T-helper 1 cell treated with Interleukin-12 subunit alpha and Interleukin-12 subunit beta and Interleukin-4 antibody, amounts not matched to agents 30 μg/mL and 1 μg/mL, for 36 hours (primary cell): ENCODE data around the gene TRAF3.

Source experiments
- H3K27ac Mint-ChIP-seq: one replicate; pipeline ENCODE4 v1.8.0; 2021; ENCODE audit warnings: mild to moderate bottlenecking, mixed read lengths
- H3K27me3 Mint-ChIP-seq: one replicate; pipeline ENCODE4 v1.8.0; 2021; ENCODE audit warnings: low read depth, mixed read lengths
- H3K36me3 Mint-ChIP-seq: one replicate; pipeline ENCODE4 v1.8.0; 2021; ENCODE audit warnings: low read depth, mixed read lengths
- H3K4me1 Mint-ChIP-seq: one replicate; pipeline ENCODE4 v1.8.0; 2021; ENCODE audit warnings: low read depth, mixed read lengths
- H3K4me3 Mint-ChIP-seq: one replicate; pipeline ENCODE4 v1.8.0; 2021; ENCODE audit warnings: mild to moderate bottlenecking, moderate library complexity, mixed read lengths
- H3K9me3 Mint-ChIP-seq: one replicate; pipeline ENCODE4 v1.8.0; 2021; ENCODE audit warnings: mixed read lengths

Gene TRAF3

GRCh38 chr14:102802834-102803523 is 25.7 kb downstream of the TRAF3 start:
- Mint-ChIP-seq H3K27me3 (no peaks in the 10 kb centered on the region), H3K9me3 (no peaks in the 10 kb centered on the region), H3K27ac (peak overlapping the region; percentile 81), H3K4me1 (peaks cover 67% of the 10 kb centered on the region), H3K4me3 (peak overlapping the region; percentile 41), H3K36me3 (peaks cover 26% of the 10 kb centered on the region)

DNA sequence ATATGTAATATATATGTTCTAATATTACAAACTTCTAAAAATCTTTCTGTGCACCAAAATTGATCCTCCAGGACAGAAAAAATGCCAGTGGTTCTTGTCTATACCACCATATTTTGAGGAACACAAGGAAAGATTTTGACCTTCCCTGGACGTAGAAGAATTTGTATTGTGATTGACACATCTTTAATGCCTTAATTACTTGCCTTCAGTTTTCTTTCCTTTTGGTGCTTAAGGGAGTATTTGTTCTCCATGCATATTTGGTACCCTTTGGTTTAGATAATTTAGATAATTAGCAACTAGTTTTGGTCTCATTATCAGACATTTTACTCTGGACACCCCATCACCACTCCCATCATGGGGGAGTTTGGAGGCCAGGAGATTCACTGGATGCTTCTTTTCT is 27.6 kb downstream of the TRAF3 start:
- Mint-ChIP-seq H3K4me3 (peak overlapping the region; percentile 81), H3K4me1 (peaks cover 62% of the 10 kb centered on the region), H3K36me3 (peaks cover 27% of the 10 kb centered on the region), H3K27me3 (no peaks in the 10 kb centered on the region), H3K27ac (peak overlapping the region; percentile 96), H3K9me3 (no peaks in the 10 kb centered on the region)

DNA sequence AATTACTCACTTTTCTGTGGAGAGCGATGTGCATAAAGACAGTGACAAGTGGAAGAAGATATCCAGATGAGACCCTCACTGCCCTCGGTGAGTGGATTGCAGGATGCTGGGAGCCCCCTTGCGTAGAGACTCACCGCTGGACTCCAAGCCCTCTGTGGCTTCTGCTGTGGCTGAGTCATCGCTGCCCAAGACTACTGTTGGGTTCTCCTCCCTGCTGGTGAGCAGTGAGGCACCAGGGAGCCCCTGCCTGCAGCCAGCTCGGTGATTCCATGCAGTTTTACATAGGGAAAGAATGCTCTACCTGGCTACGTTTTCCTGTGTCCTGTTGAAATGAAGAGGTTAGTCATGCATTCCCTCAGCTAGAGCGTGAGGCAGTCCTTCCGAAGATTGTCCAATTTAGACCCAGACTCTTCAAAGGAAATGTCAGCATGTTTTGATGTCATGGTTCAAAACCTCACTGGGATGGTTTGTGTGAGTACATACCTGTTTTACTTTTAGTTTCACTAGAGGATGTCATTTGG is 28.2 kb downstream of the TRAF3 start:
- no peaks in the 10 kb centered on the region for H3K27me3 Mint-ChIP-seq
- H3K36me3 Mint-ChIP-seq = peaks cover 33% of the 10 kb centered on the region
- H3K4me3 Mint-ChIP-seq = peak overlapping the region; percentile 81
- H3K27ac Mint-ChIP-seq = peak overlapping the region; percentile 96
- no peaks in the 10 kb centered on the region for H3K9me3 Mint-ChIP-seq
- peaks cover 64% of the 10 kb centered on the region for H3K4me1 Mint-ChIP-seq

DNA sequence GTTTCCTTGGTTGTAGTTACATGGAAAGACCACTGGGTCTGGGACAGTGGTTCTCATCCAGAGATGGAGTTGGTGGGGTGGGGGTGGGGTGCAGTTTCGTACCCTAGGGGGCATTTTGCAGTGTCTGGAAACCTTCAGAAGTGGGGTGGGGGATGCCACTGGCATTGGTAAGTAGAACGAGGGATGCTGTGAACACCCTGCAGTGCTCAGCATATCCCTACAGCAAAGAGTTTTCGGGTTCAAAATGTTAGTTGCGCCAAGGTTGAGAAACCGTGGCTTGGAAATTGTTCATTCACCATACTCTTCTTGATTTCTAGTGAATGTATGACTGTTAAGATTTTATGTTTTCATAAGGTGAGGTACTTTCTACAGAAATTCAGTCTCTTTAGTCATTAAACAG is 28.7 kb downstream of the TRAF3 start:
- Mint-ChIP-seq H3K27ac (peak overlapping the region; percentile 96), H3K27me3 (no peaks in the 10 kb centered on the region), H3K4me3 (peak overlapping the region; percentile 81), H3K9me3 (no peaks in the 10 kb centered on the region), H3K36me3 (peaks cover 35% of the 10 kb centered on the region), H3K4me1 (peaks cover 69% of the 10 kb centered on the region)

- peaks cover 37% of the 10 kb centered on the region for H3K36me3 Mint-ChIP-seq
- peaks cover 71% of the 10 kb centered on the region for H3K4me1 Mint-ChIP-seq
- no peaks in the 10 kb centered on the region for H3K9me3 Mint-ChIP-seq
- no peaks in the 10 kb centered on the region for H3K27me3 Mint-ChIP-seq
- H3K27ac Mint-ChIP-seq = peak overlapping the region; percentile 96
- peak overlapping the region; percentile 81 for H3K4me3 Mint-ChIP-seq
Measured at GRCh38 chr14:102806447-102806846, 29.2 kb downstream of the TRAF3 start.

DNA sequence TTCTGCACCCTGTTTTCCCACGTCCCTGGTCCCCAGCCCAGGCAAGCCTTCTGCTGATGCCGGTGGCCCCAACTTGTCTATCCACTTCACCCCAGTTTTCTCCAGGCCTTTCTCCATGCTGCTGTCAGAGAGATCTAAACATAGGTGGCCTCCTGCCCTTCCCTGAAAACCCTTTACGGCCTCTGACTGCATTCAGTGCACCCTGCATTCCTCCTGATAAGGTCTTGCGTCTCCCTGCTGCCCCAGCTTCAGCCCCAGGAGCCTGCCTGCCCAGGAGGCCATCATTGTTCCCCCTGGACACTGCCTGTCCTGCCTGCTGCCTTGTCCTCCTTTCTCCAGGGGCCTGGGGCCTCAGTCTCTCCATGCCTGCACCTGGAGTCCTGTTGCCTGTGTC is 29.8 kb downstream of the TRAF3 start:
- Mint-ChIP-seq H3K4me3 (peak overlapping the region; percentile 74), H3K27me3 (no peaks in the 10 kb centered on the region), H3K4me1 (peaks cover 75% of the 10 kb centered on the region), H3K27ac (peak overlapping the region; percentile 96), H3K36me3 (peaks cover 40% of the 10 kb centered on the region), H3K9me3 (no peaks in the 10 kb centered on the region)

DNA sequence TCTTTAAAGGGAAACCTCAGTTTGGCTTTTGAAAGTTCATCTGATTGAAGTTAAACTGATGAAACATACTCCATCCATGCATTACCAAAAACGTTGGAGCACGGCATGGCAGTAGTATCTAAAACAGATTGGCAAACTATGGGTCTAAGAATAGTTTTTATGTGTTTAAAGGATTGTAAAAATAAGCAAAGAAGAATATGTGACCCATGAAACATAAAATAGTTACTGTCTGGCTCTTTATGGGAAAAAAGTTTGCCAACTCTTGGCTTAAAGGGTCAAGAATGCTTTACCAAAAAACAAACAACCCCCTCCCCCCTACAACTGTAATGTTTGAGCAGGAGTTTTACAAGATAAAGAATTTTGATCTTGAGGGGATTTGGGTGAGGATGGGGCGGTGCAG is 32.6 kb downstream of the TRAF3 start:
- Mint-ChIP-seq H3K9me3 (no peaks in the 10 kb centered on the region), H3K27me3 (no peaks in the 10 kb centered on the region), H3K4me1 (peaks cover 73% of the 10 kb centered on the region), H3K36me3 (peaks cover 44% of the 10 kb centered on the region), H3K27ac (peak overlapping the region; percentile 63), H3K4me3 (no peak overlapping the region)

- Mint-ChIP-seq H3K36me3 (peaks cover 46% of the 10 kb centered on the region), H3K9me3 (no peaks in the 10 kb centered on the region), H3K27ac (peak overlapping the region; percentile 63), H3K4me3 (no peak overlapping the region), H3K27me3 (no peaks in the 10 kb centered on the region), H3K4me1 (peaks cover 73% of the 10 kb centered on the region)
Measured at GRCh38 chr14:102810523-102810922, 33.3 kb downstream of the TRAF3 start.

DNA sequence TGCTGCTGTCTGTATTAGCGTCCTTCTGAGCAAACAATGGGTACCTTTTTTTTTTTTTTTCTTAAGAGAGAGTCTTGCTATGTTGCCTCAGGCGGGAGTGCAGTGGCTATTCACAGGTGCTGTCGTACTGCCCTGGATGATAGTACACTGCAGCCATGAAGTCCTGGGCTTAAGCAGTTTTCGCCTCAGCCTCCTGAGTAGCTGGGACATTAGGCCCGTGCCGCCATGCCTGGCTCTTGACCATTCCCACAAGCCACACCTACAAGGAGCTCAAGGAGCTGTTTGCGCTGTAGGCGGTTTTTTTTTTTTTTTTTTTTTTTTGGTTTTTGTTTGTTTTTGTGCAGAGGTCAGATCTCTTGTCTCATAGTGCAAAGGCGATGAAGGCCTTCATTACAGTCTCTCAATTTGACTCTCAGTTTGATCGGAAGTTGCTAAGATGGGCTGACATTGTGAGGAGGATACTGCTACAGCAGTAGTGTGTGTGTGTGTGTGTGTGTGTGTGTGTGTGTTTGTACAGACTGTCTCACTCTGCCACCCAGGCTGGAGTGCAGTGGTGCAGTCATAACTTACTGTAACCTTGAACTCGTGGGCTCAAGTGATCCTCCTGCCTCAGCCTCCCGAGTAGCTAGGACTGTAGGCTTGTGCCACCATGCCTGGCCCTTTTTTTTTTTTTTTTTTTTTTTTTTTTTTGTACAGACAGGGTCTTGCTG is 34.2 kb downstream of the TRAF3 start:
- Mint-ChIP-seq H3K4me3 (no peak overlapping the region), H3K36me3 (peaks cover 42% of the 10 kb centered on the region), H3K27ac (peak overlapping the region; percentile 3), H3K27me3 (no peaks in the 10 kb centered on the region), H3K9me3 (no peaks in the 10 kb centered on the region), H3K4me1 (peaks cover 67% of the 10 kb centered on the region)

- Mint-ChIP-seq H3K4me1 (peaks cover 67% of the 10 kb centered on the region), H3K27me3 (no peaks in the 10 kb centered on the region), H3K36me3 (peaks cover 48% of the 10 kb centered on the region), H3K9me3 (no peaks in the 10 kb centered on the region), H3K27ac (peak overlapping the region; percentile 4), H3K4me3 (no peak overlapping the region)
Measured at GRCh38 chr14:102811971-102812370, 34.7 kb downstream of the TRAF3 start.

DNA sequence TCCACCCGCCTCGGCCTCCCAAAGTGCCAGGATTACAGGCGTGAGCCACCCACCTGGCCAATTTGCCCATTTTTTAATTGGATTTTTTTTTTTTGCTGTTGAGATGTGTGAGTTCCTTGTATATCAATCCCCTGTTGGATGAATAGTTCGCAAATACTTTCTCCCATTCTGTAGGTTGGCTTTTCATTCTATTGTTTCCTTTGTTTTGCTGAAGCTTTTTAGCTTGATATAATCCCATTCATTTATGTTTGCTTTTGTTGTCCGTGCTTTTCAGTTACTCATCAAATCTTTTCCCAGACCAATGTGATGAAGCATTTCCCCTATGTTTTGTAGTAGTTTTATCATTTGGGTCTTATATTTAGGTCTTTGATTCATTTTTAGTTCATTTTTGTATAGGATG is 36.4 kb downstream of the TRAF3 start:
- Mint-ChIP-seq H3K9me3 (no peaks in the 10 kb centered on the region), H3K36me3 (peaks cover 51% of the 10 kb centered on the region), H3K27me3 (no peaks in the 10 kb centered on the region), H3K4me1 (peaks cover 68% of the 10 kb centered on the region), H3K27ac (peak overlapping the region; percentile 39), H3K4me3 (peak overlapping the region; percentile 11)

GRCh38 chr14:102817318-102817717 is 40.1 kb downstream of the TRAF3 start:
- H3K36me3 Mint-ChIP-seq = peaks cover 38% of the 10 kb centered on the region
- H3K9me3 Mint-ChIP-seq = no peaks in the 10 kb centered on the region
- H3K27ac Mint-ChIP-seq = peak overlapping the region; percentile 71
- H3K4me3 Mint-ChIP-seq = no peak overlapping the region
- peaks cover 67% of the 10 kb centered on the region for H3K4me1 Mint-ChIP-seq
- H3K27me3 Mint-ChIP-seq = no peaks in the 10 kb centered on the region

- Mint-ChIP-seq H3K27me3 (no peaks in the 10 kb centered on the region), H3K36me3 (peaks cover 41% of the 10 kb centered on the region), H3K27ac (peak overlapping the region; percentile 75), H3K4me1 (peaks cover 74% of the 10 kb centered on the region), H3K4me3 (peak overlapping the region; percentile 11), H3K9me3 (no peaks in the 10 kb centered on the region)
Measured at GRCh38 chr14:102817942-102818940, 41.0 kb downstream of the TRAF3 start.

DNA sequence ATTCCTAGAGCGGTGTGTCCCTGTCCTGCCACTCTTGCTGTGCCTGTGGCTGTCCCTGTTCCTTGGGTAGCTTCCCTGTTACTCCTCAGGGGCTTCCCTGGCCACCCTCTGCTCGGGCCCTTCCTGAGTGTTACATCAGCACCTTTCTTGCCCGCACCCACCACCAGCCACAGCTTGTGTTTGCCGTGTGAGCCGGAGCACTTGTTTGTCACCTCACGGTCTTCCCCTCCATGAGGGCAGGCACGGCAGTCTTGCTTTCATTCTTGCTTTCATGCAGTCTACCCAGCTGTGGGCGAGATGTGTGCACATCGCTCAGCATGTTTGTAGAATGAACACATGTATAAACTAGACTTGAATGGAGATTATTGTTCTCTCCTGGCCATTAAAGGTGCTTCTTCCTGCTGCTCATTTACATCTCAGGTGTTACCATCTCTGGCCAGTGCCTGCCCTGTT is 42.0 kb downstream of the TRAF3 start:
- Mint-ChIP-seq H3K27me3 (no peaks in the 10 kb centered on the region), H3K4me3 (peak overlapping the region; percentile 82), H3K36me3 (peaks cover 35% of the 10 kb centered on the region), H3K27ac (peak overlapping the region; percentile 96), H3K9me3 (no peaks in the 10 kb centered on the region), H3K4me1 (peaks cover 73% of the 10 kb centered on the region)
